Tibial nerve (tissue), 3 donors: ENCODE measurements around the gene DCUN1D2.

Experiments
- CTCF ChIP-seq, 5 experiments: fragments of 200-600 bp in 3 of 5; fragments of 450-650 bp in 2 of 5; sonication (generic) in 3 of 5; IDR thresholded peaks; one replicate each; pipeline ENCODE4 v1.5.1; 2016 to 2019; ENCODE audit warnings: antibody characterized with exemption in 5 of 5, mild to moderate bottlenecking in 3 of 5, moderate library complexity in 2 of 5
- POLR2A ChIP-seq, 2 donors: fragments of 450-650 bp; IDR thresholded peaks; one replicate each; pipeline ENCODE4 v1.6.1; 2017; ENCODE audit warnings: antibody characterized with exemption in 2 of 2, mild to moderate bottlenecking in 2 of 2, moderate library complexity in 2 of 2

- no peak for TF ChIP-seq POLR2A (IDR thresholded peaks at IDR 0.05)
- TF ChIP-seq CTCF (IDR thresholded peaks at IDR 0.05) = no peak
Measured at GRCh38 chr13:113475911-113476310, 14.6 kb downstream of the DCUN1D2 start.
